Lung (tissue), 12 donors: ENCODE results near the gene NAALADL2. TPM values are rescaled to one million over a fixed set of nuclear protein-coding genes. Genes with fewer than 3 reads are reported as not detected.

Source experiments
- ATAC-seq: fragments of 200-7000 bp; cut with Tn5 transposase; one replicate; pipeline ENCODE4 v1.9.1; 2020; ENCODE audit warnings: moderate number of reproducible peaks; ENCODE audit not compliant: insufficient read depth, low FRiP score
- DNase-seq, 3 donors: peaks; one replicate each; pipeline ENCODE4 v3.0.0-alpha.2; 2013 to 2017
- H3K27ac ChIP-seq, 2 donors: one replicate each; pipeline ENCODE4 v1.5.1; 2013; ENCODE audit warnings: mild to moderate bottlenecking in 2 of 2, moderate library complexity in 2 of 2, control low read depth in 1 of 2, inconsistent platforms in 1 of 2, low read depth in 1 of 2, low read length in 1 of 2
- H3K27me3 ChIP-seq, 3 donors: one replicate each; pipeline ENCODE4 v1.5.1; 2013; ENCODE audit warnings: low read length in 2 of 3; ENCODE audit not compliant: control insufficient read depth in 3 of 3, insufficient read depth in 3 of 3
- H3K36me3 ChIP-seq, 4 donors: one replicate each; pipeline ENCODE4 v1.5.1; 2013; ENCODE audit warnings: low read length in 4 of 4, mild to moderate bottlenecking in 1 of 4, moderate library complexity in 1 of 4; ENCODE audit not compliant: control insufficient read depth in 4 of 4, insufficient read depth in 4 of 4
- H3K4me1 ChIP-seq, 5 donors: one replicate each; pipeline ENCODE4 v1.5.1; 2013; ENCODE audit warnings: low read length in 5 of 5, mild to moderate bottlenecking in 2 of 5, moderate library complexity in 1 of 5; ENCODE audit not compliant: control insufficient read depth in 5 of 5, insufficient read depth in 5 of 5
- H3K4me3 ChIP-seq: one replicate; pipeline ENCODE4 v1.5.1; 2013; ENCODE audit warnings: mild to moderate bottlenecking, control low read depth, moderate library complexity
- H3K9ac ChIP-seq, 2 donors: one replicate each; pipeline ENCODE4 v1.5.1; 2013; ENCODE audit warnings: low read length in 2 of 2, control low read depth in 1 of 2; ENCODE audit not compliant: insufficient read depth in 1 of 2
- H3K9me3 ChIP-seq, 4 donors: one replicate each; pipeline ENCODE4 v1.5.1; 2013; ENCODE audit warnings: low read length in 3 of 4, mild to moderate bottlenecking in 1 of 4, moderate library complexity in 1 of 4; ENCODE audit not compliant: control insufficient read depth in 4 of 4, insufficient read depth in 3 of 4
- CTCF ChIP-seq: IDR thresholded peaks from 2 replicates; pipeline ENCODE4 v1.5.1; 2012; ENCODE audit warnings: mild to moderate bottlenecking; ENCODE audit errors: control extremely low read depth, extremely low read depth
- WGBS, 2 donors: extraction: QIAGEN DNeasy Blood & Tissue Kit; methylation state at CpG; one replicate each; pipeline ENCODE4 v1.1.7; 2013; 5-methylcytosine and 5-hydroxymethylcytosine counted together
- polyA plus RNA-seq, 2 donors: library from polyadenylated mRNA; stranded (reverse); fragments of 200-250 nt; gene quantifications; one replicate each; pipeline ENCODE4 v1.2.1, GENCODE V29; 2013
- total RNA-seq, 2 donors: library from RNA; depleted of rRNA in 1 of 2; stranded (reverse); fragments of >200 nt in 1 of 2; gene quantifications; one replicate each; pipeline ENCODE4 v1.2.1, GENCODE V29; 2014 to 2021
- donor health status: control.
- donor health status: control.
- donor health status: Bipolar disorder and iron deficiency.
- donor health status: healthy.
- donor health status: DM: yes; HTN: yes; CAD: no.

The NAALADL2 gene
- total and polyA plus RNA-seq, 4 donors: 0.49 to 46.7 (median 4.7) TPM

- no peaks in the 10 kb centered on the region for H3K9me3 ChIP-seq
- no peak overlapping the region for H3K4me3 ChIP-seq
- no peaks in the 10 kb centered on the region for H3K4me1 ChIP-seq
- H3K9ac ChIP-seq: no peak overlapping the region
- no peak for TF ChIP-seq CTCF
- H3K27ac ChIP-seq: no peak overlapping the region
- 92 to 95% methylated on average over 3 of the region's 3 CpGs for WGBS, 2 donors
- DNase-seq: no peak
- no peaks in the 10 kb centered on the region for H3K27me3 ChIP-seq
- H3K36me3 ChIP-seq: no peaks in the 10 kb centered on the region
- no peak for ATAC-seq
Measured at GRCh38 chr3:175679568-175679967, 820.4 kb downstream of the NAALADL2 start.

GRCh38 chr3:175692256-175692655 lies 833.1 kb downstream of the NAALADL2 start:
- H3K27me3 ChIP-seq: no peaks in the 10 kb centered on the region
- 88 to 89% methylated on average over 2 of the region's 2 CpGs for WGBS, 2 donors
- H3K4me1 ChIP-seq: no peaks in the 10 kb centered on the region
- no peaks in the 10 kb centered on the region for H3K36me3 ChIP-seq
- no peak for TF ChIP-seq CTCF
- no peak overlapping the region for H3K4me3 ChIP-seq
- H3K9ac ChIP-seq: no peak overlapping the region
- no peaks in the 10 kb centered on the region for H3K9me3 ChIP-seq
- H3K27ac ChIP-seq: no peak overlapping the region
- ATAC-seq: no peak
- DNase-seq: no peak

GRCh38 chr3:175695251-175695650 lies 836.1 kb downstream of the NAALADL2 start:
- Histone ChIP-seq H3K9ac (no peak overlapping the region), H3K27ac (no peak overlapping the region), H3K4me3 (no peak overlapping the region), H3K4me1 (no peaks in the 10 kb centered on the region), H3K27me3 (no peaks in the 10 kb centered on the region), H3K9me3 (no peaks in the 10 kb centered on the region), H3K36me3 (no peaks in the 10 kb centered on the region)
- no peak for DNase-seq
- TF ChIP-seq CTCF: no peak
- no peak for ATAC-seq
- whole genome bisulfite sequencing, 2 donors: 35 to 57% methylated on average over 1 of the region's 1 CpG

DNA sequence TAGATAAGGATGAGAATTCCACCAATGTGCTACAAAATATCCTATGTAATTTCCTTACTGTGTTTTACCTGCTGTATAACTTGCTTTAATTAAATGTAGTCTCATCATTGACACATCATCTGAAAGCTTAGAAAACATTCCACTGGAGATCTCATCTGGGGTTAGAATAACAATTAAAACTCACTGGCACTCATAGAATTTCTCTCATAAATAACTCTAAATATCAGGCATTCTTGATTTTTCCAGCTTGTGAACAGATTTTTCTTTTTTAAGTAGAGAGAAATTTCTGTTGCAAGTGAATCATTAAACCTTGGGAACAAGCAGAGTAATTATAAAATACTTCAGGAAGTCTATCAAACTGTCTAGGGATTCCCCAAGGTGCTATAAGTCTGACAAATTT lies 843.8 kb downstream of the NAALADL2 start:
- DNase-seq: no peak
- H3K27me3 ChIP-seq: no peaks in the 10 kb centered on the region
- no peak for TF ChIP-seq CTCF
- no peak overlapping the region for H3K9ac ChIP-seq
- H3K4me1 ChIP-seq: peaks cover 0 to 2% (median 0%) of the 10 kb centered on the region in 5 donors
- no peaks in the 10 kb centered on the region for H3K9me3 ChIP-seq
- no peak overlapping the region for H3K27ac ChIP-seq
- no peak overlapping the region for H3K4me3 ChIP-seq
- no peak for ATAC-seq
- no peaks in the 10 kb centered on the region for H3K36me3 ChIP-seq
